Right lobe of liver (tissue), 6 donors: Measurements from ENCODE around the gene NFIB. TPM values are rescaled to one million over a fixed set of nuclear protein-coding genes. Genes with fewer than 3 reads are reported as not detected.

ENCODE experiments used
- ATAC-seq, 4 donors: fragments of 200-7000 bp; cut with Tn5 transposase; one replicate each; pipeline ENCODE4 v1.9.1; 2020; ENCODE audit warnings: mild to moderate bottlenecking in 4 of 4, moderate library complexity in 4 of 4
- DNase-seq, 3 donors: peaks; one replicate each; pipeline ENCODE4 v3.0.0-alpha.2; 2020
- H3K27ac ChIP-seq, 3 donors: fragments of 200-600 bp; one replicate each; pipeline ENCODE4 v1.8.0; 2022
- H3K27me3 ChIP-seq, 2 donors: fragments of 200-600 bp; one replicate each; pipeline ENCODE4 v1.8.0; 2022
- H3K36me3 ChIP-seq, 4 donors: fragments of 200-600 bp; sonication (generic) in 1 of 4; one replicate each; pipeline versions ENCODE4 v1.5.1 to v1.8.0; 2017 to 2022; ENCODE audit warnings: control low read depth in 1 of 4
- H3K4me1 ChIP-seq, 4 donors: fragments of 200-600 bp; sonication (generic) in 1 of 4; one replicate each; pipeline versions ENCODE4 v1.5.1 to v1.8.0; 2017 to 2022; ENCODE audit warnings: control low read depth in 1 of 4
- H3K4me3 ChIP-seq, 3 donors: fragments of 200-600 bp; one replicate each; pipeline ENCODE4 v1.8.0; 2022
- H3K9me3 ChIP-seq, 4 donors: fragments of 200-600 bp; sonication (generic) in 1 of 4; one replicate each; pipeline versions ENCODE4 v1.5.1 to v1.8.0; 2017 to 2022; ENCODE audit warnings: control low read depth in 1 of 4
- POLR2A ChIP-seq: fragments of 450-650 bp; IDR thresholded peaks from one replicate; pipeline ENCODE4 v1.6.1; 2017; ENCODE audit warnings: antibody characterized with exemption, mild to moderate bottlenecking
- WGBS: methylation state at CpG from one replicate; pipeline ENCODE4 v1.1.6; 2018; ENCODE audit warnings: low coverage, low lambda C conversion rate; ENCODE audit not compliant: insufficient coverage; ENCODE audit errors: missing lambda C conversion rate; 5-methylcytosine and 5-hydroxymethylcytosine counted together
- intact Hi-C, 2 donors: fragments of 100-400 bp; cut with DNase I; formaldehyde crosslinking; loops; one replicate each; pipeline versions ENCODE4 v1.11.2 to v1.14.1; 2022
- total RNA-seq, 6 experiments: library from RNA; depleted of rRNA in 2 of 6; stranded (reverse); fragments of >200 nt in 2 of 6; fragmentation: NEBNext Ultra II Directional in 3 of 6; extraction: Animal tissue kit (Norgen Biotek cat#: 25700) in 3 of 6; gene quantifications; one replicate each; pipeline versions ENCODE4 v1.1.0 to v1.2.4, GENCODE V29; 2016 to 2023
- TF ChIP-seq, protein P1 (sequence below), 4 donors: fragments of 200-600 bp in 3 of 4; fragments of 450-650 bp in 1 of 4; IDR thresholded peaks; one replicate each; pipeline versions ENCODE4 v1.5.1 to v1.8.0; 2016 to 2022; ENCODE audit warnings: antibody characterized with exemption in 4 of 4, mild to moderate bottlenecking in 2 of 4
- donor health status: DM: no; HTN: yes; CAD: no.
- donor health status: DM: no; HTN: no; CAD: no.
- donor health status: DM: no; HTN: no; CAD: no.
- donor health status: DM: no; HTN: yes; CAD: no.
- donor health status: DM: no; HTN: yes; CAD: no.

NFIB gene
- total RNA-seq, 6 experiments from 2014 or later, result 23.0 to 45.3 (median 39.6) TPM

DNA sequence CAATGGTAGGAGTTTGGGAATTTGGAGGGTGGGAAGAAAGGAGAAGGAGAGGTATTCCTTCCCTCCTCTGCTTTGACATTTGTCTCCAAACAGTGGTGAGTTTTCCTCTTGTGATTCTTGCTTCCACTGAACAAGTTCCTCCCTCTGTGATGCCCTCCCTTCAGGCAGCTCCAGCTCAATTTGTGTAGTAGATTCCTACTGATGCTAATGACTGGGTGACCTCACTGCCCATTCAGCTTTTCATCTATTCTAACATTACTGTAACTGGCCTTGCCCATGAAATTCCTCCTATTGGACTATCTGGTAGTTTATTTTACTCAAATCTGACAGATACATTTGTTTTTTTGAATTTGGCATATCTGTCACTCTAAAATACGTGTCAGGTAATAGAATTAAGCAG lies 121.4 kb downstream of the NFIB start:
- intact Hi-C loops, result no loop called here
- peaks cover 0 to 6% (median 0%) of the 10 kb centered on the region in 4 donors for H3K4me1 ChIP-seq

DNA sequence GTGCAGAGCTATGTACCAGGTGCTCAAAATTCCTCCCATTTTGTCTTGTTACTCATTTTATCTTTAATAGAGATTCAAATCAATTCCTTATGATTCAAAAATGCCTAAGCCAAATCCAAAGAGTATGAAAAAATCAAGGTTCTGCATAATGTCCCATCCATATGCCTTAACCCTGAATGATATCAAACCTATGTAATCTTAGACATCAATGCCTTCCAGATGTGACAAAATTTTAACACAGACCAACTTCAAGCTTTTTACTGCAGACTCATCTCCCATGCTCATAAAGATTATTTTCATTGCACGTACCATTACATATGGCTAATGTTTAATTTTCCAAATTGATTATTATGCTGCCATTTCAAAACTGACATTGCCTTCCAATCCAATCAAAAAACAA lies 122.4 kb downstream of the NFIB start:
- ATAC-seq (no peak), DNase-seq (no peak)
- Histone ChIP-seq H3K4me3 (no peak overlapping the region), H3K4me1 (peaks cover 0 to 6% (median 0%) of the 10 kb centered on the region in 4 donors), H3K27ac (no peak overlapping the region), H3K9me3 (no peaks in the 10 kb centered on the region), H3K27me3 (no peaks in the 10 kb centered on the region), H3K36me3 (no peaks in the 10 kb centered on the region)
- TF ChIP-seq, protein P1, sequence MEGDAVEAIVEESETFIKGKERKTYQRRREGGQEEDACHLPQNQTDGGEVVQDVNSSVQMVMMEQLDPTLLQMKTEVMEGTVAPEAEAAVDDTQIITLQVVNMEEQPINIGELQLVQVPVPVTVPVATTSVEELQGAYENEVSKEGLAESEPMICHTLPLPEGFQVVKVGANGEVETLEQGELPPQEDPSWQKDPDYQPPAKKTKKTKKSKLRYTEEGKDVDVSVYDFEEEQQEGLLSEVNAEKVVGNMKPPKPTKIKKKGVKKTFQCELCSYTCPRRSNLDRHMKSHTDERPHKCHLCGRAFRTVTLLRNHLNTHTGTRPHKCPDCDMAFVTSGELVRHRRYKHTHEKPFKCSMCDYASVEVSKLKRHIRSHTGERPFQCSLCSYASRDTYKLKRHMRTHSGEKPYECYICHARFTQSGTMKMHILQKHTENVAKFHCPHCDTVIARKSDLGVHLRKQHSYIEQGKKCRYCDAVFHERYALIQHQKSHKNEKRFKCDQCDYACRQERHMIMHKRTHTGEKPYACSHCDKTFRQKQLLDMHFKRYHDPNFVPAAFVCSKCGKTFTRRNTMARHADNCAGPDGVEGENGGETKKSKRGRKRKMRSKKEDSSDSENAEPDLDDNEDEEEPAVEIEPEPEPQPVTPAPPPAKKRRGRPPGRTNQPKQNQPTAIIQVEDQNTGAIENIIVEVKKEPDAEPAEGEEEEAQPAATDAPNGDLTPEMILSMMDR (IDR thresholded peaks at IDR 0.05), result no peak
- no peak for TF ChIP-seq POLR2A
- intact Hi-C loops, result no loop called here
- WGBS, result 89% methylated on average over 1 of the region's 1 CpG

More for the DNA sequence above, 121.4 kb downstream of the NFIB start:
- 61% methylated on average over 1 of the region's 1 CpG for WGBS
- no peak for ATAC-seq
- no peaks in the 10 kb centered on the region for H3K27me3 ChIP-seq
- TF ChIP-seq POLR2A, result no peak
- TF ChIP-seq, protein P1 (IDR thresholded peaks at IDR 0.05), result no peak
- H3K36me3 ChIP-seq, result no peaks in the 10 kb centered on the region
- no peak overlapping the region for H3K27ac ChIP-seq
- H3K9me3 ChIP-seq, result no peaks in the 10 kb centered on the region
- no peak overlapping the region for H3K4me3 ChIP-seq
- DNase-seq, result no peak

DNA sequence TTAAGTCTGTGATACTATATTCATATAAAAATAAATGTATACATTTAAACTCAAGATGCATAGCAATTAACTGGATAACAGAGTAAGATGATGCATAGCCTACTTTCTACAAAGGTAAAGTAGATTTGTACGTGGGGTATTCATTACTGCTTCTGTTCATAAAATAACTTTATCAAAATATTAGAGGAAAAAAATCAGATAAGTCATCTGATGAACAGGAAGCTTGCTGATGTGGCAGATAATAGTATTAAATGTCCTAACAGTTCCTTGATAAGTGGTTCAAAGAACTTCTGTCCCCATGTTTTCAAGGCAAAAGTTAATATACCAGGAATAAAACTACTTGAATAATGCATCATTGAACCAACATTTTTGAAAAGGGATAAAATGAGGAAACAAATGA lies 123.7 kb downstream of the NFIB start:
- intact Hi-C loops, result no loop called here
- no peak for TF ChIP-seq POLR2A
- TF ChIP-seq, protein P1 (IDR thresholded peaks at IDR 0.05), result no peak

DNA sequence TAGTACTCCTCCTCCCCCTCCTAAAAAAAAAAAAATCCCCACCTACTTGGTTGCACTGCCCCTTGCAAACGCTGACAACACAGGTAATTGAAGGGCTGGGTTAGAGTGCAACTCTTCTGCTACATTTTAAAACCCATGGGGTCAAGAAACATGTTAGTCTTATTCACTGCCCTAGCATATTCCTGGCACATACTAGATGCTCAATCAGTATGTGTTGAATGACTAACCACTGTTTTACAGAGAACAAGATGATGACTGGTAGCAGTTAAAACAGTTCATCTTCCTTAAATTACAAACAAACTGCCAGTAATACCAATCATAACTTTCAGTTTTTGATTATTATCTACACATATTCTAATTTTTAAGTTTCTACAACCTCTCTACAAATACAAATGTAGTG lies 124.4 kb downstream of the NFIB start:
- no peak overlapping the region for H3K27ac ChIP-seq
- WGBS, result 92% methylated on average over 1 of the region's 1 CpG
- intact Hi-C loops, result no loop called here
- no peaks in the 10 kb centered on the region for H3K36me3 ChIP-seq
- H3K4me3 ChIP-seq, result no peak overlapping the region
- TF ChIP-seq POLR2A, result no peak
- TF ChIP-seq, protein P1 (IDR thresholded peaks at IDR 0.05), result no peak
- no peaks in the 10 kb centered on the region for H3K9me3 ChIP-seq
- H3K4me1 ChIP-seq, result peaks cover 0 to 6% (median 0%) of the 10 kb centered on the region in 4 donors
- ATAC-seq, result no peak
- no peaks in the 10 kb centered on the region for H3K27me3 ChIP-seq
- no peak for DNase-seq

More for the DNA sequence above, 123.7 kb downstream of the NFIB start:
- 57% methylated on average over 1 of the region's 1 CpG for WGBS
- peaks cover 0 to 6% (median 0%) of the 10 kb centered on the region in 4 donors for H3K4me1 ChIP-seq
- H3K27ac ChIP-seq, result no peak overlapping the region
- H3K27me3 ChIP-seq, result no peaks in the 10 kb centered on the region
- H3K36me3 ChIP-seq, result no peaks in the 10 kb centered on the region
- no peak overlapping the region for H3K4me3 ChIP-seq
- H3K9me3 ChIP-seq, result no peaks in the 10 kb centered on the region
- ATAC-seq, result no peak
- no peak for DNase-seq

DNA sequence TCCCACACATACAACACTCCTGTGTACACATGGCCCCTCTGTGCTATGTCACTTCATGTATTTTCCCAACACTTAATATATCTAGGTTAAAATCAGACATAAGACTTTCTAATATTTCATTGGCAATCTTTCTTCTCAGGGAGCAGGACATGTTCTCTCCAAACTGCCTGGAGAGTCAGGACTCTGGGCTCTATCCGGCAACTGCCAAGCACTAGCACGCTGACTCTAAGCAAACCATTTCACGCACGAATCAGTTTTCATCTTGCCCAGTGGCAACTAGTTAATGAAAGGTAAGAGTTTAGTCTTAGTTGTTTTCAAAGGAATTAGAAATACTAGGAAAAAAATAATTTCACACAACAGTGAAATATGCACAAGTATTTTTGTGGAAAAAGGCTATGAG lies 124.8 kb downstream of the NFIB start:
- DNase-seq, result no peak
- Histone ChIP-seq H3K27me3 (no peaks in the 10 kb centered on the region), H3K27ac (no peak overlapping the region), H3K4me3 (no peak overlapping the region), H3K36me3 (no peaks in the 10 kb centered on the region), H3K4me1 (peaks cover 0 to 6% (median 0%) of the 10 kb centered on the region in 4 donors), H3K9me3 (no peaks in the 10 kb centered on the region)
- ATAC-seq, result no peak
- TF ChIP-seq, protein P1 (IDR thresholded peaks at IDR 0.05), result no peak
- no peak for TF ChIP-seq POLR2A
- intact Hi-C loops, result no loop called here
- WGBS, result 67% methylated on average over 4 of the region's 4 CpGs
